Mesenchymal stem cell (in vitro differentiated cells and primary cell): ENCODE data around the gene CRHR2.

ENCODE experiments used
- DNase-seq: peaks from one replicate; pipeline ENCODE4 v3.0.0-alpha.2; 2013
- H2AFZ ChIP-seq: one replicate; pipeline ENCODE4 v1.6.1; 2013; ENCODE audit warnings: low read depth, mild to moderate bottlenecking, control low read depth, inconsistent platforms, low read length, moderate library complexity
- H2AK5ac ChIP-seq: 2 replicates; pipeline ENCODE4 v1.6.1; 2013; ENCODE audit warnings: low read length, moderate library complexity, mild to moderate bottlenecking, inconsistent platforms; ENCODE audit not compliant: severe bottlenecking
- H2BK120ac ChIP-seq: one replicate; pipeline ENCODE4 v1.6.1; 2013; ENCODE audit warnings: low read depth, mild to moderate bottlenecking, inconsistent platforms, low read length, moderate library complexity
- H2BK12ac ChIP-seq, 2 experiments: one replicate each; pipeline ENCODE4 v1.6.1; 2013; ENCODE audit warnings: inconsistent platforms in 2 of 2, low read length in 2 of 2, mild to moderate bottlenecking in 2 of 2, moderate library complexity in 2 of 2, control low read depth in 1 of 2
- H2BK15ac ChIP-seq: one replicate; pipeline ENCODE4 v1.6.1; 2013; ENCODE audit warnings: mild to moderate bottlenecking, low read depth, inconsistent platforms; ENCODE audit not compliant: poor library complexity, severe bottlenecking
- H2BK5ac ChIP-seq: 2 replicates; pipeline ENCODE4 v1.6.1; 2013; ENCODE audit warnings: low read depth, mild to moderate bottlenecking, low read length, control low read depth, inconsistent platforms; ENCODE audit not compliant: poor library complexity, severe bottlenecking
- H3K14ac ChIP-seq, 2 experiments: one replicate each; pipeline ENCODE4 v1.6.1; 2013; ENCODE audit warnings: inconsistent platforms in 2 of 2, low read length in 2 of 2, control low read depth in 1 of 2, mild to moderate bottlenecking in 1 of 2, moderate library complexity in 1 of 2
- H3K18ac ChIP-seq, 2 experiments: one replicate each; pipeline ENCODE4 v1.6.1; 2013; ENCODE audit warnings: inconsistent platforms in 2 of 2, low read length in 2 of 2, control low read depth in 1 of 2, low read depth in 1 of 2, mild to moderate bottlenecking in 1 of 2
- H3K23ac ChIP-seq, 2 experiments: one replicate each; pipeline ENCODE4 v1.6.1; 2013; ENCODE audit warnings: inconsistent platforms in 2 of 2, low read length in 2 of 2, mild to moderate bottlenecking in 2 of 2, moderate library complexity in 2 of 2, control low read depth in 1 of 2
- H3K27ac ChIP-seq: 2 replicates; pipeline ENCODE4 v1.5.1; 2013; ENCODE audit warnings: mild to moderate bottlenecking, moderate library complexity, low read length, control low read depth, inconsistent platforms; ENCODE audit not compliant: poor library complexity, severe bottlenecking
- H3K27me3 ChIP-seq, 2 experiments: 2 replicates each; pipeline versions ENCODE4 v1.6.1 to v1.7.0; 2013; ENCODE audit warnings: low read length in 2 of 2, mild to moderate bottlenecking in 2 of 2, moderate library complexity in 2 of 2, control low read depth in 1 of 2, inconsistent platforms in 1 of 2; ENCODE audit not compliant: control insufficient read depth in 1 of 2, insufficient read depth in 1 of 2
- H3K36me3 ChIP-seq, 2 experiments: 2 replicates each; pipeline versions ENCODE4 v1.6.1 to v1.7.0; 2013; ENCODE audit warnings: low read length in 2 of 2, control low read depth in 1 of 2, inconsistent platforms in 1 of 2, low read depth in 1 of 2, mild to moderate bottlenecking in 1 of 2; ENCODE audit not compliant: insufficient read depth in 2 of 2, control insufficient read depth in 1 of 2
- H3K4ac ChIP-seq, 2 experiments: one replicate each; pipeline ENCODE4 v1.6.1; 2013; ENCODE audit warnings: inconsistent platforms in 2 of 2, low read length in 2 of 2, mild to moderate bottlenecking in 2 of 2, moderate library complexity in 2 of 2, control low read depth in 1 of 2, low read depth in 1 of 2
- H3K4me1 ChIP-seq: 2 replicates; pipeline ENCODE4 v1.6.1; 2013; ENCODE audit warnings: low read depth, low read length, control low read depth; ENCODE audit not compliant: control insufficient read depth, insufficient read depth
- H3K4me2 ChIP-seq: 2 replicates; pipeline ENCODE4 v1.6.1; 2013; ENCODE audit warnings: low read length, mild to moderate bottlenecking, inconsistent platforms; ENCODE audit not compliant: poor library complexity, severe bottlenecking
- H3K4me3 ChIP-seq, 2 experiments: 2 replicates each; pipeline versions ENCODE4 v1.5.1 to v1.7.0; 2013; ENCODE audit warnings: low read length in 2 of 2, mild to moderate bottlenecking in 2 of 2, control low read depth in 1 of 2, low read depth in 1 of 2; ENCODE audit not compliant: insufficient read depth in 1 of 2
- H3K79me1 ChIP-seq: replicated peaks from 2 replicates; pipeline ENCODE4 v1.6.1; 2013; ENCODE audit warnings: mild to moderate bottlenecking, control low read depth, low read length, inconsistent platforms; ENCODE audit not compliant: poor library complexity, severe bottlenecking
- H3K9ac ChIP-seq: 2 replicates; pipeline ENCODE4 v1.7.0; 2013; ENCODE audit warnings: mild to moderate bottlenecking, low read length, moderate library complexity
- H3K9me3 ChIP-seq: 2 replicates; pipeline ENCODE4 v1.7.0; 2013; ENCODE audit warnings: mild to moderate bottlenecking, low read length; ENCODE audit not compliant: control insufficient read depth
- H4K8ac ChIP-seq: one replicate; pipeline ENCODE4 v1.6.1; 2013; ENCODE audit warnings: inconsistent platforms, mild to moderate bottlenecking, low read length, moderate library complexity
- H4K91ac ChIP-seq: one replicate; pipeline ENCODE4 v1.6.1; 2013; ENCODE audit warnings: mild to moderate bottlenecking, low read length, inconsistent platforms
- WGBS: methylation state at CpG from one replicate; pipeline ENCODE4 v1.1.7; 2013; ENCODE audit warnings: mixed read lengths; 5-methylcytosine and 5-hydroxymethylcytosine counted together

The CRHR2 gene

DNA sequence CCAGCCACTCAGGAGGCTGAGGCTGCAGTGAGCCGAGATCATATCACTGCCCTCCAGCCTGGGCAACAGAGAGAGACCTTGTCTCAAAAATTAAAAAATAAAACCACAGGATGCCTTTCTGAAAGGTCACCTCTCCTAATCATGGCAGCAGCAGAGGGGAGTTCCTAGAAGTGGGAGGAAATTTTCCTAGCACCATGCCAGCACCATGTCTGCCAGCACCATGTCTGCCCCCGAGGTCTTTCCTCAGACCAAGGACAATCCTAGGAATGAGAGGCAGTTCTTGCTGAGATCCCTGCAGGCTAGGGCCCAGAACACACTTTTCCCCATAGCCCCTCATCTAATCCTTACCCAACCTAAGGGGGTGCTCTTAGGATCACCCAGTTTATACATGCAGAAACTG lies 47.4 kb upstream of the CRHR2 start:
- WGBS = 79% methylated on average over 2 of the region's 2 CpGs
- H3K14ac ChIP-seq = no peak overlapping the region
- no peak overlapping the region for H3K4me3 ChIP-seq
- H3K36me3 ChIP-seq = no peaks in the 10 kb centered on the region
- H2BK5ac ChIP-seq = no peak overlapping the region
- H3K27ac ChIP-seq = no peak overlapping the region
- no peak overlapping the region for H2BK15ac ChIP-seq
- no peak overlapping the region for H2AK5ac ChIP-seq
- H3K18ac ChIP-seq = no peak overlapping the region
- no peak overlapping the region for H2BK12ac ChIP-seq
- no peak overlapping the region for H2AFZ ChIP-seq
- H2BK120ac ChIP-seq = no peak overlapping the region
- no peak overlapping the region for H3K4me2 ChIP-seq
- H3K4me1 ChIP-seq = peaks cover 2% of the 10 kb centered on the region
- H4K8ac ChIP-seq = no peak overlapping the region
- no peak overlapping the region for H3K4ac ChIP-seq
- no peak overlapping the region for H3K23ac ChIP-seq
- no peak overlapping the region for H4K91ac ChIP-seq
- H3K79me1 ChIP-seq = no peaks in the 10 kb centered on the region
- H3K27me3 ChIP-seq = peaks cover 76 to 79% of the 10 kb centered on the region in 2 experiments
- DNase-seq = no peak
- H3K9me3 ChIP-seq = no peaks in the 10 kb centered on the region
- H3K9ac ChIP-seq = no peak overlapping the region

DNA sequence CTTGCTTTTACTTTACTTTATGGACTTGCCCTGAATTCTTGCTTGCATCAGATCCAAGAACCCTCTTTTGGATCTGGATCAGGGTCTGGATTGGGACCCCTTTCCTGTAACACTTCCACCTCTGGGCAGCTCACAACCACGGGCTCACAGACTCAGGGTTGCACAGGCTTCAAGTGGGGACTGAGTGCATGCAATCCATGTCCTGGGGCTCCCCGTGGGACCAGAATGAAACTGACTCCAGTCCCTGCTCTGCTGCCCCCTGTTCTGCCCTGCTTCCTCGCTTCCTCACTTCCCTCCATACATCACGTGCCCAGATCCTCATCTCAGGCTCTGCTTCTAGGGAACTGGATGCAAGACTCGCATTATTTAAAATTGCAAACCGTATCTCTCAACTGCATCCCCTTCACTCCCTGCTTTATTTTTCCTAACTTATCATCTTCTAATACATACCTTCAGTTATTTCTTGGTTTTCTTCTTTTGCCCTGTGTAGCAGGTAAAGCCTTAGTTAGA lies 46.4 kb upstream of the CRHR2 start:
- H2AFZ ChIP-seq = no peak overlapping the region
- no peak overlapping the region for H2BK120ac ChIP-seq
- H4K91ac ChIP-seq = no peak overlapping the region
- no peak overlapping the region for H2BK12ac ChIP-seq
- no peak overlapping the region for H3K18ac ChIP-seq
- no peak overlapping the region for H2AK5ac ChIP-seq
- H3K27ac ChIP-seq = no peak overlapping the region
- peaks cover 73 to 75% of the 10 kb centered on the region in 2 experiments for H3K27me3 ChIP-seq
- H3K36me3 ChIP-seq = no peaks in the 10 kb centered on the region
- H3K4me1 ChIP-seq = peaks cover 2% of the 10 kb centered on the region
- no peak overlapping the region for H3K4me3 ChIP-seq
- H4K8ac ChIP-seq = no peak overlapping the region
- H3K14ac ChIP-seq = no peak overlapping the region
- no peak overlapping the region for H3K23ac ChIP-seq
- H3K9ac ChIP-seq = no peak overlapping the region
- H3K79me1 ChIP-seq = no peaks in the 10 kb centered on the region
- no peak overlapping the region for H2BK5ac ChIP-seq
- H3K9me3 ChIP-seq = no peaks in the 10 kb centered on the region
- no peak overlapping the region for H2BK15ac ChIP-seq
- no peak overlapping the region for H3K4me2 ChIP-seq
- WGBS = 67% methylated on average over 6 of the region's 6 CpGs
- no peak overlapping the region for H3K4ac ChIP-seq
- no peak for DNase-seq

DNA sequence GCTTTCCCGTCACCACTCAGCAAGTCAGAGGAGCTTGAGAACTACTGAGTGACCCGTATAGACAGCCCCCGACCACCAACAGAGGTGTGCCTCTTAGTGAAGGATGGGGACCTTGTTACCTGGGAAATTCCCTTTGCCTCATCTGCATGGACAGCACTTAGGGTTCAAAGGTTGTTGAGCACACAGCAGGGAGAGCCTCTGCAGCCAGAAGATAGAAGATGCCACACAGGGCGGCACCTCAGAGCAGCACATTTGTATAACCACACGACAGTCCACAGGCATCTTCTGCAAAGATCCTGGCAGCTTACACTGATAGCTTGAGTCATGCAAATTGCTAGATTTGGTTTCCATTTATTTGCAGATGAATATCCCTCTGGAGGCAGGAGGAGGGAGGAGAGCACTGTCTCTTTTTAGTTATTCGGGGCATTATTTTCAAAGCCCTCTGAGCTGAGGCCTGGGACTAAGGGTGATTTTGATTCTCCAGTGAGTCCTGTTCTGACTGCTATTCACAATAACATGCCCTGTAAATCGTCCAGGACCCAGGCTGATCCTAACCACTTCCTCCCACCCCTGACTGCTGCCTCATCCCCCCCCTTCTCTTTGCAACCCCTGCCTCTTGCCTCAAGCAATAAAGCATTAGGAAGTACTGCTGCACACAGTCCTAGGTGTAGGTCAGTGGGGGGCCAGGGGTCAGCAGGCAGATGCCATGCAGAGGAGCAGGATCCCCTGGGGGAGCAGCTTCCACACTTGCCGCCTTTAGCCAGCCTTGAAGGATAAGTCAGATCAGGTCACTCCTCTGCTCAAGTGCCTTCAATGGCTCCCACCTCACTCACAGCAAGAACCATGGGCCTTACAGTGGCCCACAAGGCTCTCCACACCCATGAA lies 45.0 kb upstream of the CRHR2 start:
- no peaks in the 10 kb centered on the region for H3K36me3 ChIP-seq
- H2BK5ac ChIP-seq = no peak overlapping the region
- peak overlapping the region in 1 of 2 experiments; percentile 80 for H3K14ac ChIP-seq
- H3K9ac ChIP-seq = no peak overlapping the region
- H3K27me3 ChIP-seq = peaks cover 77% of the 10 kb centered on the region in 2 experiments
- no peak overlapping the region for H3K23ac ChIP-seq
- H3K4ac ChIP-seq = no peak overlapping the region
- H3K4me3 ChIP-seq = no peak overlapping the region
- H2AK5ac ChIP-seq = no peak overlapping the region
- no peak overlapping the region for H4K91ac ChIP-seq
- H4K8ac ChIP-seq = no peak overlapping the region
- no peaks in the 10 kb centered on the region for H3K79me1 ChIP-seq
- H3K9me3 ChIP-seq = peaks cover 4% of the 10 kb centered on the region
- no peak overlapping the region for H2BK120ac ChIP-seq
- no peak overlapping the region for H2BK15ac ChIP-seq
- H2BK12ac ChIP-seq = no peak overlapping the region
- H3K4me1 ChIP-seq = peaks cover 2% of the 10 kb centered on the region
- H3K18ac ChIP-seq = no peak overlapping the region
- H3K4me2 ChIP-seq = no peak overlapping the region
- no peak overlapping the region for H3K27ac ChIP-seq
- 56% methylated on average over 8 of the region's 8 CpGs for WGBS
- no peak overlapping the region for H2AFZ ChIP-seq
- DNase-seq = no peak

DNA sequence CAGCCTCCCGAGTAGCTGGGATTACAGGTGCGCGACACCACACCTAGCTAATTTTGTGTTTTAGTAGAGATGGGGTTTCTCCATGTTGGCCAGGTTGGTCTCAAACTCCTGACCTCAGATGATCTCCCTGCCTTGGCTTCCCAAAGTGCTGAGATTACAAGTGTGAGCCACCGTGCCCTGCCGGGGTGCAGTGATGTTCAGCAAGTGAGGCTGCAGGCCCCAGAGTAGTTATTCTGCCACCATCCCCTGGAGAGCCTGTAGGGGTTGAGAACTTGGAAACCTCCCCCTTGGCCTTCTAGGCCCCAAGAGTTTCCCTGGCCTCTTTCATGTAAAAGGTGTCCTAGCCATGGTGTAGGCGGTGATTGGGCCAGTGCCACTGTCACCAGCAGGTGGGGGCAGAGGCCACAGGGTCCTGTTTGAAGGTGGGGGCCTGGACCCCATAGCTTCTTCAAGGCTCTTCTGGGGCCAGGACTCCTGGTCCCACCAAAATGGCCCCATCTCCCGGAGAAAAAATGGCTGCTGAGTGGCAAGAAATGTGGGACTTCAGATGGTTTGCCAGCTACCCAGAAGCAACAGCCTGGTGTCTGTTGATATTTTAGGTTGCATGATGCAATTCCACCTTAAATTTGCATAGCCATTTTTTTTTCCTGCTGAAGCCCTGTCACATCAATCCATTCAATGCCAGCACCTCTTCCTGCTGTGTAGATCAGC lies 44.2 kb upstream of the CRHR2 start:
- H3K4me1 ChIP-seq = no peaks in the 10 kb centered on the region
- H2BK120ac ChIP-seq = no peak overlapping the region
- peaks cover 78 to 81% of the 10 kb centered on the region in 2 experiments for H3K27me3 ChIP-seq
- H3K23ac ChIP-seq = no peak overlapping the region
- H2BK5ac ChIP-seq = no peak overlapping the region
- H3K4me3 ChIP-seq = no peak overlapping the region
- no peak overlapping the region for H2AK5ac ChIP-seq
- no peak overlapping the region for H4K91ac ChIP-seq
- H2AFZ ChIP-seq = no peak overlapping the region
- H3K14ac ChIP-seq = no peak overlapping the region
- H3K4ac ChIP-seq = no peak overlapping the region
- DNase-seq = no peak
- WGBS = 98% methylated on average over 7 of the region's 7 CpGs
- no peak overlapping the region for H3K4me2 ChIP-seq
- no peaks in the 10 kb centered on the region for H3K79me1 ChIP-seq
- no peak overlapping the region for H2BK12ac ChIP-seq
- no peak overlapping the region for H3K9ac ChIP-seq
- H3K9me3 ChIP-seq = peaks cover 8% of the 10 kb centered on the region
- no peak overlapping the region for H4K8ac ChIP-seq
- no peak overlapping the region for H3K18ac ChIP-seq
- H3K27ac ChIP-seq = no peak overlapping the region
- no peak overlapping the region for H2BK15ac ChIP-seq
- no peaks in the 10 kb centered on the region for H3K36me3 ChIP-seq
